Measurements from ENCODE around the gene TMEM106C. TPM values are rescaled to one million over a fixed set of nuclear protein-coding genes. Genes with fewer than 3 reads are reported as not detected.

TMEM106C gene
- total RNA-seq, 2 donors from 2014 or later, result 54.7 to 107 TPM

DNA sequence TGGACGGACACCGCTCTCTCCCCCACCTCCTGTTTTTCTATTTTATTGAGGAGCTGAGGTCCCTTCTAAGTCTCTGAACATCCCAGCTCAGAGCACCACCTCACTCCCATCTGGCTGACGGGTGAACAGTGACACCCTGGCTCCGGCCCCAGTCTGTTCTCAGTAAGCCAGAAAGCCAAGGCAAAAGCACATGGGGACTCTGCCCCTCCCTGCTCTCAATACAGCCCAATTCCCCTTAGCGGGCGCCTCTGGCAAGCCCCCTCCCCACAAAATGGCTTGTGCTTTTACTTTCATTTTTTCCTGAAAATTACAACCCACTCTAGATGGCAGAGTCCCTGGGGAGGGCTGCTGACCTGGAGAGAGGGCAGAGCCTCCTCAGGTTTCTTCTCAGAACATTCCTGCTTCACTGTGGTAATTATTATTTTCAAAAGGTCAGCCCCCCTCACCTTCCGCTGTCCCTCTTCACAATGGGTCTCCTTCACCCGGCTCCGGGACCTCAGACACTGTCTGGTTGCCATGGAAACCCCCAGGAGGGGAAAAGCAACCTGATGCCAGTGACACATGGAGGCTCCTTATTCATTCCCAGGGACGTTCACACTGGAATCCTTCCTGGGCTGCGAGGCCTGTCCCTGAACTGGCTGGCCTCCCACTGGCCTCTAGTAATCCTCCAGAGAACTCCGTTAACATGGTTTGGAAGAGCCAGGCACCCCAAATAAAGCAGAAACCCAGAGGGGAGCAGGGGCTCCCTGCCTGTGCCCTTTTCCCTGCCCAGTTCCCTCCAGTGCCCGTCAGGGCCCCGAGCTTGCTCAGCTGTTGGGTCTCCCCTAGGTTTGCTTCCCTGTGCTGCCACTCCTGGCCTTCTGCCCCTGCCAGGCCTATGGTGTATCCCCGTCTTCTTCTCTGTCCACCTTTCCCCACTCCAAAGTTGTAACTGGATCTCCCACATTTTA lies 25.0 kb downstream of the TMEM106C start:
- TF ChIP-seq, protein P1, sequence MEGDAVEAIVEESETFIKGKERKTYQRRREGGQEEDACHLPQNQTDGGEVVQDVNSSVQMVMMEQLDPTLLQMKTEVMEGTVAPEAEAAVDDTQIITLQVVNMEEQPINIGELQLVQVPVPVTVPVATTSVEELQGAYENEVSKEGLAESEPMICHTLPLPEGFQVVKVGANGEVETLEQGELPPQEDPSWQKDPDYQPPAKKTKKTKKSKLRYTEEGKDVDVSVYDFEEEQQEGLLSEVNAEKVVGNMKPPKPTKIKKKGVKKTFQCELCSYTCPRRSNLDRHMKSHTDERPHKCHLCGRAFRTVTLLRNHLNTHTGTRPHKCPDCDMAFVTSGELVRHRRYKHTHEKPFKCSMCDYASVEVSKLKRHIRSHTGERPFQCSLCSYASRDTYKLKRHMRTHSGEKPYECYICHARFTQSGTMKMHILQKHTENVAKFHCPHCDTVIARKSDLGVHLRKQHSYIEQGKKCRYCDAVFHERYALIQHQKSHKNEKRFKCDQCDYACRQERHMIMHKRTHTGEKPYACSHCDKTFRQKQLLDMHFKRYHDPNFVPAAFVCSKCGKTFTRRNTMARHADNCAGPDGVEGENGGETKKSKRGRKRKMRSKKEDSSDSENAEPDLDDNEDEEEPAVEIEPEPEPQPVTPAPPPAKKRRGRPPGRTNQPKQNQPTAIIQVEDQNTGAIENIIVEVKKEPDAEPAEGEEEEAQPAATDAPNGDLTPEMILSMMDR (IDR thresholded peaks at IDR 0.05), result no peak
- H3K27me3 ChIP-seq, result no peaks in the 10 kb centered on the region
- no peak for DNase-seq (ENCODE audit: low spot score)
- no peaks in the 10 kb centered on the region for H3K36me3 ChIP-seq
- H3K27ac ChIP-seq, result no peak overlapping the region
- peaks cover 0 to 14% of the 10 kb centered on the region in 2 donors for H3K4me1 ChIP-seq
- H3K4me3 ChIP-seq, result no peak overlapping the region
- H3K9me3 ChIP-seq, result no peaks in the 10 kb centered on the region

DNA sequence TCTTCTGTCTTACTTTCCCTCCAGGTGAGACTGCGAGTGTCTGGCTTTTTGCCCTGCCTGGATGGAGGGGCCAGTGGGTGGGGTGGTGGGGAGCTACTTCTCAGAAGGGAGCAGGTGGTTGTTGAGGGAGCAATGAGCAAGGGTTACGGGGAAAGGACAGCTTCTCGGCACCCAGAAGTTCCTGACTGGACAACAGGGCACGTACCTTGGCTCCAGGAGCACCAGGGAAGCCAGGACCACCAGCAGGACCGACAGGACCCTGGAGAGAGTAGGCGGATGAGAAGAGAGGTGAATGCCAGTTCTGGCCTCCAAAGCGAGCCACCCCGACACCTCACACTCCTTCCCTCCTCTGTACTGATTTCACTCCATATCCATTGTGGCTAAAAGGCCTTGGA lies 25.6 kb downstream of the TMEM106C start:
- no peak for DNase-seq (ENCODE audit: low spot score)
- H3K9me3 ChIP-seq, result no peaks in the 10 kb centered on the region
- no peaks in the 10 kb centered on the region for H3K27me3 ChIP-seq
- no peak overlapping the region for H3K4me3 ChIP-seq
- peaks cover 0 to 14% of the 10 kb centered on the region in 2 donors for H3K4me1 ChIP-seq
- no peak overlapping the region for H3K27ac ChIP-seq
- TF ChIP-seq, protein P1 (IDR thresholded peaks at IDR 0.05), result no peak
- no peaks in the 10 kb centered on the region for H3K36me3 ChIP-seq

DNA sequence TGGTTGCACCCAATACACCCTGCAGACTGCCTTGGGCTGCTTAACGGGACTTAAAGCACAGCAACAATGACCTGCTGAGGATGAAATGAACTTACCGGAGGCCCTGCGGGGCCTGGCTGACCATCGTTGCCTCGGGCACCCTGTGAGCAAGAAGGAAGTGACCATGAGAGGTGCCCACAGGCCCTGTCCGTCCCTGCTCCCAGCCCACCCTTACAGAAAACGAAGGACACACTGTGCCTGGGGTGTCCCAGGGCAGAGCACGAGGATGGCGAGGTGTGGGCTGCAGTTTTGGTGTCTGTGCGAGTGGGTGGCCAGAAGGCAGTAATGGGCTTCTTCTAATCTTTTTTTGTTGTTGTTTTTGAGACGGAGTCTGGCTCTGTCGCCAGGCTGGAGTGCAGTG lies 26.3 kb downstream of the TMEM106C start:
- Histone ChIP-seq H3K9me3 (no peaks in the 10 kb centered on the region), H3K27me3 (no peaks in the 10 kb centered on the region), H3K27ac (no peak overlapping the region), H3K4me3 (no peak overlapping the region), H3K36me3 (no peaks in the 10 kb centered on the region), H3K4me1 (peaks cover 0 to 14% of the 10 kb centered on the region in 2 donors)
- TF ChIP-seq, protein P1 (IDR thresholded peaks at IDR 0.05), result no peak
- no peak for DNase-seq (ENCODE audit: low spot score)

DNA sequence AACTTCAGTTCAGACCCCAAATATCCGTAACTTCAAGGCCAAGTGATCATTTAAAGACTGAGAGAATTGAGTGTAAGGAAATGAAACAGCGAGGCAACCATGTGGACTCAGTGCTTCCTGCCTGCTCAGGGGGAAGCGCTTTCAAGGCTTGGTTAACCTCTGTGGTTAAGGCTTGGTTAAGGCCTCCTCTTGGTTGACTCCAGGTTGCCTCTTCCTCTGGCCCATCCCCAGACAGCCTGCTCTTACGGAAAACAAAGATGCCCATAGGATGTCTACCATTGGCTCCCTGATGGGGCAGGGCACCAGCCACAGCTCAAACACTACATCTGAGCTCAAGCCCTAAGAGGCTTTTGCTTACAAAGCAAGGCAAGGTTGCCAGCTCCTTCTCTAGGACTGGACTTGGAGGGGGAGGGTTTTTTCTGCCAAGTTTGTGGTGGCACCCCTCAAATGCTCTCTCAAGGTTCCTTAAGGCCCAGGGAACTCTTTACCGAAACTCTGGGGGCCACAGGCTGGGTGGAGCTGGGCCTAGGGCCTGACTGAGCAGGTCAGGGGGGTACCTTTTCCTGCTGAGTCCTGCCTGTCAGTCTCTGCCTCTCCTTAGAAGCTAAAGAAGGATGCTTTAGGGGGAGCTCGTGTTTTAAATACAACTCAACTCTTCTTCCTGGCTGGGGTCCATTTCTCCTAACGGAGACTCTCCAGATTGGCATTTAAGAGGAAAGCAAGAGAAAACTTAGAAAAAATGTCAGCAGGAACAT lies 27.1 kb downstream of the TMEM106C start:
- no peak for DNase-seq (ENCODE audit: low spot score)
- H3K4me1 ChIP-seq, result peaks cover 0 to 15% of the 10 kb centered on the region in 2 donors
- no peak overlapping the region for H3K4me3 ChIP-seq
- no peaks in the 10 kb centered on the region for H3K9me3 ChIP-seq
- H3K27ac ChIP-seq, result no peak overlapping the region
- no peaks in the 10 kb centered on the region for H3K27me3 ChIP-seq
- TF ChIP-seq, protein P1 (IDR thresholded peaks at IDR 0.05), result no peak
- H3K36me3 ChIP-seq, result no peaks in the 10 kb centered on the region

DNA sequence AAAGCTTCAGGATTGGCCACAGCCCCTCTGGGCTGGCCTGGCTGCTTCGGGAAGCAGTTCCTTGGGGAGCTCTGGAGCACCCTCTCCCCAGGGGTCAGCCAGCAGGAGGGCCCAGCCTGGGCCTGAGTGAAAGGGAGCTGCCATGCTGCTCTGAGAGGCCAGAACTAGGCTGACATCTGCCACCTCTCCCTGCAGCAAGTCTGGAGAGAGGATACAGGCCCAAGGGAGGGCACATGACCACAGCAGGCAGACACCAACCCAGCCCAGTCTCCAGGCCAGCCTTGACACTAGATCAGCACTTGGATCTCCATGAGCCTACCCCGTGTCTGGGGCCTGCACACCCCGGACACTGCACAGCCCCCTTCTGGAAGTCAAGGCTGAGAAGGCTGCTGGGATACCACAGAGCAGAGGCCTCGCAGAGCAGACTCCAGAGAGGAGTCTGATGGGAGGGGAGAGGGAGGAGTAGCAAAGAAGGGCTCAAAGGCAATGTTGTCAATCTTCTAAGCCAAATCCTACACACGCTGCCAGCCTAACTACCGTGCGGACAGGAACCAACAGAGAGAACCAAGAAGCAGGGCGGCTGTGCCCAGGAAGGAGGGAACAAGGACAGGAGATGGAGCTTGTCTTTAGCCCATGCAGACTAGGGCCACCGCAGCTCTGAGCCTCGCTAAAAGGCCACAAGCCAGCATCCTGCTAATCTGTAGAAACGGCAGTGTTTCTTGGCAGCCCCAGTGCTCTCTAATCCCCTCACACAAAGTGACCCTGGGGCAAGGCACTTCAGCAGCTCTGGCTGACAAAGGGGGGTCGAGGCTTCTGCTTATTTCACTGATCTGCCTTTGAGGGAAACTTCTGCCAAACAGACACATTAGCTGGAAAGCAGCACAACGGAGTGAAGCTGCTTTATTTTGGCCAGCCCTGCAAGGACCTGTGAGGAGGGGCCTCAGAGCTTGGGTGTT lies 28.0 kb downstream of the TMEM106C start:
- DNase-seq (ENCODE audit: low spot score), result no peak
- no peaks in the 10 kb centered on the region for H3K36me3 ChIP-seq
- no peaks in the 10 kb centered on the region for H3K27me3 ChIP-seq
- H3K9me3 ChIP-seq, result no peaks in the 10 kb centered on the region
- H3K27ac ChIP-seq, result no peak overlapping the region
- TF ChIP-seq, protein P1 (IDR thresholded peaks at IDR 0.05), result no peak
- peaks cover 0 to 23% of the 10 kb centered on the region in 2 donors for H3K4me1 ChIP-seq
- no peak overlapping the region for H3K4me3 ChIP-seq
